NT2/D1 (cell line): ENCODE results near the gene BABAM2.

Experiments
- YY1 ChIP-seq: IDR thresholded peaks from 2 replicates; pipeline ENCODE4 v1.6.1; 2011; ENCODE audit not compliant: insufficient read length, insufficient read depth
- ZNF274 ChIP-seq: IDR thresholded peaks from 2 replicates; pipeline ENCODE4 v1.6.1; 2011; ENCODE audit warnings: mild to moderate bottlenecking, low read depth, low read length

GRCh38 chr2:28102455-28102874 lies 211.9 kb downstream of the BABAM2 start:
- no peak for TF ChIP-seq YY1
- TF ChIP-seq ZNF274 = no peak
